ENCODE data around the gene ILF3.

The ILF3 gene

DNA sequence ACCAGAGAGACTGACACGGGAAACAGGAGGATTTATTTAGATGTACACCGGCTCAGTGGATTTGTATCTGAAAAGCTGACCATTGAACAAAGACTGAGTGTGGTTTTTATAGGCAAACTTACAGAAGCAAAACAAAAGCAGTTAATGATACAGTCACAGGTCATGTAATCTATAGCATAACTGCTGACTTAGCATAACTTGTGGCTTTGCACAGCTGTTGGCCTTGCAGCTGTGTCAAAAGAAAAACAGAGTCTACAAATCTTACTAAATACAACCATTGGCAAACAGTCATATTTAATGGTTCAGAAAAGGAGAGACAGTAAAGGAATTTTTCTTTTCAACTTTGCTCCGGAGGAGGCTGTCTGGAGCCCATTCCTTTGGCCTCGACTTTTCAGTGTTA is 2.3 kb upstream of the ILF3 start:
- FAIRE-seq, result no peak
- DNase-seq (ENCODE audit: insufficient read length, low spot score), result no peak
- TF ChIP-seq, protein P1, sequence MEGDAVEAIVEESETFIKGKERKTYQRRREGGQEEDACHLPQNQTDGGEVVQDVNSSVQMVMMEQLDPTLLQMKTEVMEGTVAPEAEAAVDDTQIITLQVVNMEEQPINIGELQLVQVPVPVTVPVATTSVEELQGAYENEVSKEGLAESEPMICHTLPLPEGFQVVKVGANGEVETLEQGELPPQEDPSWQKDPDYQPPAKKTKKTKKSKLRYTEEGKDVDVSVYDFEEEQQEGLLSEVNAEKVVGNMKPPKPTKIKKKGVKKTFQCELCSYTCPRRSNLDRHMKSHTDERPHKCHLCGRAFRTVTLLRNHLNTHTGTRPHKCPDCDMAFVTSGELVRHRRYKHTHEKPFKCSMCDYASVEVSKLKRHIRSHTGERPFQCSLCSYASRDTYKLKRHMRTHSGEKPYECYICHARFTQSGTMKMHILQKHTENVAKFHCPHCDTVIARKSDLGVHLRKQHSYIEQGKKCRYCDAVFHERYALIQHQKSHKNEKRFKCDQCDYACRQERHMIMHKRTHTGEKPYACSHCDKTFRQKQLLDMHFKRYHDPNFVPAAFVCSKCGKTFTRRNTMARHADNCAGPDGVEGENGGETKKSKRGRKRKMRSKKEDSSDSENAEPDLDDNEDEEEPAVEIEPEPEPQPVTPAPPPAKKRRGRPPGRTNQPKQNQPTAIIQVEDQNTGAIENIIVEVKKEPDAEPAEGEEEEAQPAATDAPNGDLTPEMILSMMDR (IDR thresholded peaks at IDR 0.05; ENCODE audit: insufficient read depth, missing control alignments), result no peak

DNA sequence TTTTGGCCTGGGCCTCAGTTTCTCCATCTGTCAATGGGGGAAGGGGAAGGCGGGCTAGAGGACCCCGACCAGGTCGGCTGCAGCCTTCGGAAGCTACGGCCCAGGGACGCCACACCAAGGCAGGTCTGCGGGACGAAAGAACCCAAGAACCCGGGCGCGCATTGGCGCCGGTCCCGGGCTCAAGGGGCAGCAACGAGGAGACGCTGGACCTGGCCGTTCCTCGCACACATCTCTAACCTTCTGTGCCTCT is 739 bp upstream of the ILF3 start:
- FAIRE-seq, result no peak
- DNase-seq (ENCODE audit: insufficient read length, low spot score), result no peak
- TF ChIP-seq, protein P1 (IDR thresholded peaks at IDR 0.05; ENCODE audit: insufficient read depth, missing control alignments), result no peak

DNA sequence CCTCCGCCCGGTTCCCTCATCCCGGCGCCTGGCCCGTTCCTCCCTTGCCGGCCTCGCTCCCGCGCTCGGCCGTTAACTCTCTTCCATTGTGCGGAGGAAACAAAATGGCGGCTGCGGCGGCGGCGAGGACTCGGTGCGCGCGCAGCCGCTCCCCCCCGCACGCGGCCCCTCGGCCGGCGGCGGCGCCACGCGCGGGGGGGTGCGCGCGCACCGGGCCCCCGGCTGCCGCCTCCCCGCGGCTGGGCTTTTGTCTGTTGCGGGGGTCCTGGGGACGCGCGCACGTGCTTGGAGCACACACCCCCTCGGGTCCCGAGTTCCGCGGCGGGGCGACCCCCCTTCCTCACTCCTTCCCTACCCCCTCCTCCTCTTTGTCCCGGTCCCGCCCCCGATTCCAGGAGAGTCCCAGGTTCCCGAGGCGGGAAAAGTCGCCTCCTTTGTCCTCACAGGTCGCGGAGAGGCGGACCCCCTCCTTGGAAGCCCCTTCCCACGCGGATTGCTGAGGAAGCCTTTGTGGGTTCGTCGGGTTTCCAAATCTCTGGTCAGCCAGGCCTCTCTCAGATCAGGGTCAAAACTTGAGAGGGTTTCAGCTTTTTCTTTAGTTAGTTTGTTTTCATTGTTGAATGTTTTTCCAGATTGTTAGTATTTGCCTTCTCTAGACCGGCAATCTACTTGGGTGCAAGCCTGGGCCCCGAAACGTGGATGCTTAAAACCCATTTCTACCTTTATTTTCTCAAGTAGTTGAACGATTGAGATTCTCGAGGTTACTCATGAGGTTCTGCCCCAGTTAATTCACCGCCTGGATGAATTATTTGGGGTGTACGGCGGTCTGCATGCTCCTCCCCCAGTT is 687 bp downstream of the ILF3 start:
- TF ChIP-seq, protein P1 (IDR thresholded peaks at IDR 0.05; ENCODE audit: insufficient read depth, missing control alignments), result no peak
- no peak for DNase-seq (ENCODE audit: insufficient read length, low spot score)
- FAIRE-seq, result no peak

DNA sequence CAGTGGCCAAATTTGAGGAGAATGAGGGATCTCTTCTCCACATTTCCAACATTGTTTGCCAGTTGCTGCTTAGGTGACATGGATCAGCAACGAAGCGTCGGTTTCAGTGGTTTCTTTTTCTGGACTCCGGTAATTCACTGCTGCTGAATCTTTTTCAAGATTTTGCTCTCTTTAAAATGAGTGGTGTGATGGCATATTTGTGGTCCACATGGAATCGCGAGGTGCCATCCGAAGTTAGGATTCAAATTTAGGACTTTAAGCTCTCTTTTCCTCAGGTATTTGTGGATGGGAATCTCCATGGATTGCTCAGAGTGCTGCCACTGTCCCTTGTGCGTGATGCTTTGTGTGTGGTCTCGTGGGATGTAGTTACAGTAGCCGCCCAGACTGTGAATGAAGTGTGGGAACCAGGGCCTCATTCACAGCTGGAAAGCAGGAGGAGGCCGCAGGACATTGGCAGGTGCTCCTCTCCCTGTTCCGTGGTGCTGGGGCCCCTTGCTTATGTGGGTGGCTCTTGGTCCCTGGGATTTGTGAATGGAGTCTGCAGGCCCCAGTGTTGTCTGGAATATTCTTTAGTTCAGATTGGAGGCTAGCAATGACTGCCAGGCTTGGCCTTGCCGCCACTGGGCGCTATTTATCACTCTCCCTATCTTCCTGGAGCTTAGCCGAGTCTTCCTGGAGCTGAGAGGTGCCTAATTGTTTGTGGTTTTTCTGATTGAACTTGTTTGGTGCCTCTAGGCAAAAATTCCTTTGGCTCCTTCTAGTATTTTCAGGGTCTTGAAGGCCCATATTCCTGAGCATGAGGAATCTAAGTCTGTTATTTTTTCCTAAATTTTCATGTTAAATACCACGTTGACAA is 1.5 kb downstream of the ILF3 start:
- TF ChIP-seq, protein P1 (IDR thresholded peaks at IDR 0.05; ENCODE audit: insufficient read depth, missing control alignments), result no peak
- DNase-seq (ENCODE audit: insufficient read length, low spot score), result no peak
- no peak for FAIRE-seq

DNA sequence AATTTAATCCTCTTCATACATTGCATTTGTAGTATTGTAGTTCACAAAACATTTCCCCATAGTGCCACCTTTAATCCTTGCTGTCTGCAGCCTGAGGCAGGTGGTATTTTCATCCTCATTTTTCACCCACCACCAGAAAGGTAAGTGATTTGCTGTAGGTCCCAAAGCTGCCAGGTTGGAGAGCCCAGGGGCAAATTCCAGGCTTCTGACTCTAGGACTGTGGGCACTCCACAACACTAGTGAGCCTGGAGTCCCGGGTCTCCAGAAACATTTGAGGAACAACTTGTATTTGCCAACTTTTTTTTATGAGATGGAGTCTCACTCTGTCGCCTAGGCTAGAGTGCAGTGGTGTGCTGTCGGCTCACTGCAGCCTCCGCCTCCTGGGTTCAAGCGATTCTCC is 6.2 kb downstream of the ILF3 start:
- DNase-seq (ENCODE audit: insufficient read length, low spot score), result no peak
- no peak for FAIRE-seq
- TF ChIP-seq, protein P1 (IDR thresholded peaks at IDR 0.05; ENCODE audit: insufficient read depth, missing control alignments), result no peak

DNA sequence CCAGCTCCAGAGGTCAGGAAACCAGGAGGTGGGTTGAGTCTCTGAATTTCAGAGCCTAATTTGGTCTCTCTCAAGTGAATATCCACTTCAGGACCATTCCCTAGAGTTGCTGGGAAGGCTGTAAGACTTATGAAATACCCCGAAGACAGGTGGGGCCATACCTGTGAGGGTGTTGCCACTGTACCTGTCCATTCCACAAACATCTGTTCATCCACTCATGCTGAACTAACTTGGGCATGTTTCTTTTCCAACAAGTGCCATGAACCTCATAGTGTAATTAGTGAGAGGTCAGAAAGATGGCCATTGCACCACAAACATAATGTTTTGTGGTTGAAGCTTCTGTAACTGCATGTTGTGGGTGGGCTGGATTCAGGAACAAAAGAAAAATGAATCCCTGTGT is 7.8 kb downstream of the ILF3 start:
- no peak for FAIRE-seq

More for the DNA sequence above, 7.8 kb downstream of the ILF3 start:
- no peak for DNase-seq (ENCODE audit: insufficient read length, low spot score)
- TF ChIP-seq, protein P1 (IDR thresholded peaks at IDR 0.05; ENCODE audit: insufficient read depth, missing control alignments), result no peak

Data from D721Med (cell line).